HL-60 (cell line): Measurements from ENCODE around the gene RNFT2.

ENCODE experiments used
- GABPA ChIP-seq: IDR thresholded peaks from 2 replicates; pipeline ENCODE4 v1.6.1; 2012; ENCODE audit warnings: low read depth
- POLR2AphosphoS5 ChIP-seq: IDR thresholded peaks from 2 replicates; pipeline ENCODE4 v1.6.1; 2012; ENCODE audit warnings: low read depth
- SPI1 ChIP-seq: IDR thresholded peaks from 2 replicates; pipeline ENCODE4 v1.6.1; 2012; ENCODE audit warnings: low read depth, mild to moderate bottlenecking, borderline replicate concordance
- TF ChIP-seq, protein P1 (sequence below): IDR thresholded peaks from one replicate; pipeline ENCODE4 v1.5.1; 2011; ENCODE audit warnings: low read length, control low read depth, inconsistent platforms; ENCODE audit not compliant: insufficient read depth

- TF ChIP-seq GABPA = no peak
- TF ChIP-seq, protein P1, sequence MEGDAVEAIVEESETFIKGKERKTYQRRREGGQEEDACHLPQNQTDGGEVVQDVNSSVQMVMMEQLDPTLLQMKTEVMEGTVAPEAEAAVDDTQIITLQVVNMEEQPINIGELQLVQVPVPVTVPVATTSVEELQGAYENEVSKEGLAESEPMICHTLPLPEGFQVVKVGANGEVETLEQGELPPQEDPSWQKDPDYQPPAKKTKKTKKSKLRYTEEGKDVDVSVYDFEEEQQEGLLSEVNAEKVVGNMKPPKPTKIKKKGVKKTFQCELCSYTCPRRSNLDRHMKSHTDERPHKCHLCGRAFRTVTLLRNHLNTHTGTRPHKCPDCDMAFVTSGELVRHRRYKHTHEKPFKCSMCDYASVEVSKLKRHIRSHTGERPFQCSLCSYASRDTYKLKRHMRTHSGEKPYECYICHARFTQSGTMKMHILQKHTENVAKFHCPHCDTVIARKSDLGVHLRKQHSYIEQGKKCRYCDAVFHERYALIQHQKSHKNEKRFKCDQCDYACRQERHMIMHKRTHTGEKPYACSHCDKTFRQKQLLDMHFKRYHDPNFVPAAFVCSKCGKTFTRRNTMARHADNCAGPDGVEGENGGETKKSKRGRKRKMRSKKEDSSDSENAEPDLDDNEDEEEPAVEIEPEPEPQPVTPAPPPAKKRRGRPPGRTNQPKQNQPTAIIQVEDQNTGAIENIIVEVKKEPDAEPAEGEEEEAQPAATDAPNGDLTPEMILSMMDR = no peak
- no peak for TF ChIP-seq SPI1
- no peak for TF ChIP-seq POLR2AphosphoS5
These were observed 143.3 kb downstream of the RNFT2 start, which contains the start of gene HRK for GRCh38 chr12:116881325-116881876.
